Measurements from ENCODE around the gene ZNF574. TPM values are rescaled to one million over a fixed set of nuclear protein-coding genes. Genes with fewer than 3 reads are reported as not detected.
A peak's percentile ranks its signal among the peaks of the same experiment; 100 is the strongest.

The ZNF574 gene
- total RNA-seq, 1 donor from 2014 or later: 20.0 TPM

DNA sequence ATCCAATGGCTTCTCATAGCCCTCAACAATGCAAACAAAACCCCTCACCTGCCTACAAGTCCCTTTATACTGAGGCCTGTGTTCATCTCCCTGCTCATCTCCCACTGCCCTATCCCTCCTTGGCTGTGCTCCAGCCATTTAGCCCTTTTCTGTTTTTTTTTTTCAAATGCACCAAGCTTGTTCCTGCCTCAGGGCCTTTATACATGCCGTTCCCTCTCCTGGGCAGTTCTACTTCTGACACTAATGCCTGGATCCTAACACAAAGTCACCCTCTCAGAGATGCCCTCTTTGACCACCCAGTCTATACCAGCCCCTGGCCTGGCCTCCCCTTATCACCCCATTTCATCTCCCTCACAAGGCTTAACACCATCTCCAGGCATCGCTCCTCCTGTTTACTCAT, 26.9 kb downstream of the ZNF574 start:
- H3K9ac ChIP-seq (ENCODE audit: low read length): no peak overlapping the region
- Mint-ChIP-seq H3K27ac (ENCODE audit: unreplicated experiment) (no peak overlapping the region), H3K4me1 (ENCODE audit: low read depth, unreplicated experiment) (peaks cover 10% of the 10 kb centered on the region), H3K27me3 (ENCODE audit: low read depth, unreplicated experiment) (peaks cover 2% of the 10 kb centered on the region), H3K36me3 (ENCODE audit: low read depth, unreplicated experiment) (peaks cover 2% of the 10 kb centered on the region), H3K4me3 (ENCODE audit: unreplicated experiment) (no peak overlapping the region), H3K9me3 (ENCODE audit: unreplicated experiment) (no peaks in the 10 kb centered on the region)
- no peaks in the 10 kb centered on the region for H3K79me2 ChIP-seq (ENCODE audit: insufficient read depth, low read length)
- H3K27ac ChIP-seq (ENCODE audit: low read depth, low read length): no peak overlapping the region
- no peaks in the 10 kb centered on the region for H3K36me3 ChIP-seq (ENCODE audit: insufficient read depth, low read length)
- FAIRE-seq (no peak), DNase-seq (ENCODE audit: low read depth) (no peak)
- H3K4me1 ChIP-seq (ENCODE audit: insufficient read depth, low read length): no peaks in the 10 kb centered on the region
- H3K4me2 ChIP-seq (ENCODE audit: low read length): no peak overlapping the region
- no peaks in the 10 kb centered on the region for H4K20me1 ChIP-seq (ENCODE audit: insufficient read depth, low read length)
- H2AFZ ChIP-seq (ENCODE audit: low read depth, low read length): no peak overlapping the region
- no peak overlapping the region for H3K4me3 ChIP-seq (ENCODE audit: insufficient read depth, low read depth, low read length)
- TF ChIP-seq, protein P1, sequence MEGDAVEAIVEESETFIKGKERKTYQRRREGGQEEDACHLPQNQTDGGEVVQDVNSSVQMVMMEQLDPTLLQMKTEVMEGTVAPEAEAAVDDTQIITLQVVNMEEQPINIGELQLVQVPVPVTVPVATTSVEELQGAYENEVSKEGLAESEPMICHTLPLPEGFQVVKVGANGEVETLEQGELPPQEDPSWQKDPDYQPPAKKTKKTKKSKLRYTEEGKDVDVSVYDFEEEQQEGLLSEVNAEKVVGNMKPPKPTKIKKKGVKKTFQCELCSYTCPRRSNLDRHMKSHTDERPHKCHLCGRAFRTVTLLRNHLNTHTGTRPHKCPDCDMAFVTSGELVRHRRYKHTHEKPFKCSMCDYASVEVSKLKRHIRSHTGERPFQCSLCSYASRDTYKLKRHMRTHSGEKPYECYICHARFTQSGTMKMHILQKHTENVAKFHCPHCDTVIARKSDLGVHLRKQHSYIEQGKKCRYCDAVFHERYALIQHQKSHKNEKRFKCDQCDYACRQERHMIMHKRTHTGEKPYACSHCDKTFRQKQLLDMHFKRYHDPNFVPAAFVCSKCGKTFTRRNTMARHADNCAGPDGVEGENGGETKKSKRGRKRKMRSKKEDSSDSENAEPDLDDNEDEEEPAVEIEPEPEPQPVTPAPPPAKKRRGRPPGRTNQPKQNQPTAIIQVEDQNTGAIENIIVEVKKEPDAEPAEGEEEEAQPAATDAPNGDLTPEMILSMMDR (IDR thresholded peaks at IDR 0.05; ENCODE audit: insufficient read depth, low read depth, low read length): no peak
- TF ChIP-seq EZH2 (IDR thresholded peaks at IDR 0.05; ENCODE audit: insufficient read depth, low read length): no peak
- no peaks in the 10 kb centered on the region for H3K27me3 ChIP-seq (ENCODE audit: insufficient read depth, low read length)
- no peaks in the 10 kb centered on the region for H3K9me3 ChIP-seq (ENCODE audit: insufficient read depth, low read depth, low read length)

DNA sequence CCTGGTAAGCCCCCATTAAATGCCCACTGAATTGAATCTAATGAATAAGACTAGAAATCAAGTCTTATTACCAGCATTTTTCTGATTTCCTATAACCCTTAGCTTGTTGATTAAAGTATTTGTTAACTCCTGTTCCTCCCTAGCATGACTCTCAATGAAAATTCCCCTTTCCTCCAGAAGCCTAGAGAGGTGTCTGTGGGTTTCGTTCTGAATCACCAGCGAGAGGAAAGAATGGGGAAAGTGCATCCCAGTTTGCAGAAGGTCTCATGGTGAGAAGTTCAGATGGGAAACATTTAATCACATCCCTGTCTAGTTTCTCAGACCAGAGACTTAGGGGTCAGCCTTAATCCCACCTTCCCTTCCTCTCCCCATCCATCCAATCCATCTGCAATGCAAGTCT, 29.4 kb downstream of the ZNF574 start:
- no peaks in the 10 kb centered on the region for H3K79me2 ChIP-seq (ENCODE audit: insufficient read depth, low read length)
- H3K36me3 Mint-ChIP-seq (ENCODE audit: low read depth, unreplicated experiment): peaks cover 2% of the 10 kb centered on the region
- no peak overlapping the region for H3K4me3 ChIP-seq (ENCODE audit: insufficient read depth, low read depth, low read length)
- no peak overlapping the region for H3K4me2 ChIP-seq (ENCODE audit: low read length)
- H3K27me3 ChIP-seq (ENCODE audit: insufficient read depth, low read length): no peaks in the 10 kb centered on the region
- no peaks in the 10 kb centered on the region for H4K20me1 ChIP-seq (ENCODE audit: insufficient read depth, low read length)
- H2AFZ ChIP-seq (ENCODE audit: low read depth, low read length): no peak overlapping the region
- no peaks in the 10 kb centered on the region for H3K9me3 ChIP-seq (ENCODE audit: insufficient read depth, low read depth, low read length)
- no peak for FAIRE-seq
- no peak for TF ChIP-seq EZH2 (IDR thresholded peaks at IDR 0.05; ENCODE audit: insufficient read depth, low read length)
- TF ChIP-seq, protein P1 (IDR thresholded peaks at IDR 0.05; ENCODE audit: insufficient read depth, low read depth, low read length): no peak
- DNase-seq (ENCODE audit: low read depth): no peak
- H3K9me3 Mint-ChIP-seq (ENCODE audit: unreplicated experiment): no peaks in the 10 kb centered on the region
- H3K27me3 Mint-ChIP-seq (ENCODE audit: low read depth, unreplicated experiment): peaks cover 2% of the 10 kb centered on the region
- no peak overlapping the region for H3K27ac Mint-ChIP-seq (ENCODE audit: unreplicated experiment)
- no peak overlapping the region for H3K27ac ChIP-seq (ENCODE audit: low read depth, low read length)
- no peak overlapping the region for H3K9ac ChIP-seq (ENCODE audit: low read length)
- no peak overlapping the region for H3K4me3 Mint-ChIP-seq (ENCODE audit: unreplicated experiment)
- peaks cover 5% of the 10 kb centered on the region for H3K4me1 ChIP-seq (ENCODE audit: insufficient read depth, low read length)
- H3K4me1 Mint-ChIP-seq (ENCODE audit: low read depth, unreplicated experiment): peaks cover 24% of the 10 kb centered on the region
- no peaks in the 10 kb centered on the region for H3K36me3 ChIP-seq (ENCODE audit: insufficient read depth, low read length)

DNA sequence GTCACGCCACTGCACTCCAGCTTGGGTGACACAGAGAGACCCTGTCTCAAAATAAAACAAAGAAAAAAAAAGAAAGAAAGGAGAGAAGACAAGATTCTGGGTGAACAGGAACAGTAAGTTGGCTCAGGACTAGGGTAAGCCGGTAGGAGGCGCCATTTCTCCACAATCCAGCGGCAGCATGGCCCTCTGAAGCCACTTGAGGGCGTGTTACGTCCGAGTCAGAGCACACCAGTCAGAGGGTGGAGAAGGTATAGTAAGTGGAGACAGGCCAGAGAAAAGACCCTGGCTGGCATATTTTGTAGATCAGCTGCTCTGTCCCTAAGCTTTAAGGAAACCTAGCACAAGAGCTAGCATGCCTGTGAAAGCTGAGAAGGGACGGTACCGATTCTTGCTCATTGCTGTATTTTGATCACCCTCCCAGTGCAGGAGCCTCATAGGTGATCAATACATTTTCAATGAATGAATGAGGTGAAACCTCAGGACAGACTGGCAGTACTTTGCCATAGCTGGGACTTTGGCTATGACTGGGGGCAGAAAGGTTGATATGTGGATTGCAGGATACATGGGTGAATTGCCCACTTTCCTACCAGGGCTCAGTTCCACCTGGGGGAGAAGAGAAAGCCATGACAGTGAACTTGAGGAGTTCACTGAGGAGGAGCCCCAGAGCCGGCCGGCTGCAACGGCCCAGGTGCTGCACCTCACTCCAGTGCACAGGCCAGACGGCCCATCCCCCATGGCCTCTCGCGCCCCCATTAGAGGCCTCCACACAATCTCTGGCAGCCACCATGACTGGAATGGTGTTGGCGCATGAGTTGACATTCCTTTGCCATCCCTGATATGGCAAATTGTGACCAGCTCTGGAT, 32.8 kb downstream of the ZNF574 start:
- no peak overlapping the region for H3K27ac ChIP-seq (ENCODE audit: low read depth, low read length)
- H3K9ac ChIP-seq (ENCODE audit: low read length): no peak overlapping the region
- H3K4me2 ChIP-seq (ENCODE audit: low read length): no peak overlapping the region
- Mint-ChIP-seq H3K9me3 (ENCODE audit: unreplicated experiment) (no peaks in the 10 kb centered on the region), H3K27ac (ENCODE audit: unreplicated experiment) (no peak overlapping the region), H3K4me1 (ENCODE audit: low read depth, unreplicated experiment) (peaks cover 50% of the 10 kb centered on the region), H3K27me3 (ENCODE audit: low read depth, unreplicated experiment) (peaks cover 2% of the 10 kb centered on the region), H3K36me3 (ENCODE audit: low read depth, unreplicated experiment) (peaks cover 2% of the 10 kb centered on the region), H3K4me3 (ENCODE audit: unreplicated experiment) (peak overlapping the region; percentile 75)
- no peaks in the 10 kb centered on the region for H3K36me3 ChIP-seq (ENCODE audit: insufficient read depth, low read length)
- H3K79me2 ChIP-seq (ENCODE audit: insufficient read depth, low read length): no peaks in the 10 kb centered on the region
- FAIRE-seq: no peak
- no peaks in the 10 kb centered on the region for H3K9me3 ChIP-seq (ENCODE audit: insufficient read depth, low read depth, low read length)
- H4K20me1 ChIP-seq (ENCODE audit: insufficient read depth, low read length): no peaks in the 10 kb centered on the region
- peaks cover 36% of the 10 kb centered on the region for H3K4me1 ChIP-seq (ENCODE audit: insufficient read depth, low read length)
- H3K4me3 ChIP-seq (ENCODE audit: insufficient read depth, low read depth, low read length): no peak overlapping the region
- H2AFZ ChIP-seq (ENCODE audit: low read depth, low read length): no peak overlapping the region
- peak; percentile 65 for DNase-seq (ENCODE audit: low read depth)
- TF ChIP-seq, protein P1 (IDR thresholded peaks at IDR 0.05; ENCODE audit: insufficient read depth, low read depth, low read length): peak; percentile 100
- no peak for TF ChIP-seq EZH2 (IDR thresholded peaks at IDR 0.05; ENCODE audit: insufficient read depth, low read length)
- H3K27me3 ChIP-seq (ENCODE audit: insufficient read depth, low read length): no peaks in the 10 kb centered on the region

All from astrocyte (in vitro differentiated cells and primary cell).